HTR-8/SVneo (cell line): Measurements from ENCODE around the gene TRPM5.

ENCODE experiments used
- DNase-seq: peaks from one replicate; pipeline ENCODE4 v3.0.0; 2011; ENCODE audit warnings: low spot score, mixed read lengths; ENCODE audit not compliant: insufficient read length
- FAIRE-seq: peaks from 2 replicates; lab custom pipeline; 2011; peaks lifted over from hg19 to GRCh38; lab: Jason Lieb, UNC

The TRPM5 gene

DNA sequence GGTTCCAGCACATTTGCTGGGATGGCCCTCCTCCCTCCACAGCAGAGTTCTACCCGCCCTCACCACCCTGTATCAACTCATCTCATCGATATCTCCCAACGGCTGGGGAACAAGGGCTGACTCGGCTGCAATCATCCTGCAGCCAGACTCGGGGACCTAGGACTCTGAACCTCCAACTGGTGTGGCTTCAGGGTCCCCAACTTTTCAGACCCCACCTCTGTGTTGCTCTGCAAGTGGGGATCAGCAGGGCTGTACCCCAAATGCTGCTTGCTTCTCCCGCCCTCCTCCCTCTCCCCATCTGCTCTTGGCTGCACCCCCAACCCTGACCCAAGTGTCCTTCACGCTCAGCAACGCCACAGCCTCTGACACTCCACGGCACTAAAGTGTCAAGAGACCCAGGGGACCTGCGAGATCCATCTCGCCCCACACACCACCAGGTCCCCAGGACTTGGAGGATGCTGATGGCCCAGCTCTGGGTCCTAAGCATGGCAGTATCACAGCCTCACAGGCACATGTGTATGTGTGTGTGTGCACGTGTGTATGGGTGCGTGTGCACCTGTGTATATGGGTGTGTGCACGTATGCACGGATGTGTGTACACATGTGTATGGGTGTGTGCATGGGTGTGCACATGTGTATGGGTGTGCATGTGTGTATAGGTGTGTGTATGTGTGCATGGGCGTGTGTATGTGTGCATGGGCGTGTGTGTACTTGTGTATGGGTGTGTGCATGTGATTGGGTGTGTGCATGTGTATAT is 26.9 kb upstream of the TRPM5 start:
- DNase-seq (no peak), FAIRE-seq (no peak)

DNA sequence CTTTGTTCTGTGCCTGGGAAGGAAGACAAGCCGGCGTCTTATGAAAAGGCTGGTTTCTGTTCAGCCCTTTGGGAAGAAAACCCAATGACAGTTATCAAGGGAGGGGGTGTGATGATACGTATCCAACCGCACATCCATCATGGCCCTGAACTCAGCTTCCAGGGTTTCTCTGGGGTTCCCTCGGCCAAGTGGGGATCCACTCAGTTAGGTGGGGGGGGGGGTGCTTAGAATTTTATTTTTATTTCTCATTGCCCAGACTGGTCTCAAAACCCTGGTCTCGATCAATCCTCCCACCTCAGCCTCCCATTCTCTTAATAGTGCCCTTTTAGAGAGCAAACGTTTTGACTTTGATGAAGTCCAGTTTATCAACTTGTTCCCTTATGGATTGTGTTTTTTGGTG is 26.2 kb upstream of the TRPM5 start:
- FAIRE-seq (no peak), DNase-seq (no peak)

DNA sequence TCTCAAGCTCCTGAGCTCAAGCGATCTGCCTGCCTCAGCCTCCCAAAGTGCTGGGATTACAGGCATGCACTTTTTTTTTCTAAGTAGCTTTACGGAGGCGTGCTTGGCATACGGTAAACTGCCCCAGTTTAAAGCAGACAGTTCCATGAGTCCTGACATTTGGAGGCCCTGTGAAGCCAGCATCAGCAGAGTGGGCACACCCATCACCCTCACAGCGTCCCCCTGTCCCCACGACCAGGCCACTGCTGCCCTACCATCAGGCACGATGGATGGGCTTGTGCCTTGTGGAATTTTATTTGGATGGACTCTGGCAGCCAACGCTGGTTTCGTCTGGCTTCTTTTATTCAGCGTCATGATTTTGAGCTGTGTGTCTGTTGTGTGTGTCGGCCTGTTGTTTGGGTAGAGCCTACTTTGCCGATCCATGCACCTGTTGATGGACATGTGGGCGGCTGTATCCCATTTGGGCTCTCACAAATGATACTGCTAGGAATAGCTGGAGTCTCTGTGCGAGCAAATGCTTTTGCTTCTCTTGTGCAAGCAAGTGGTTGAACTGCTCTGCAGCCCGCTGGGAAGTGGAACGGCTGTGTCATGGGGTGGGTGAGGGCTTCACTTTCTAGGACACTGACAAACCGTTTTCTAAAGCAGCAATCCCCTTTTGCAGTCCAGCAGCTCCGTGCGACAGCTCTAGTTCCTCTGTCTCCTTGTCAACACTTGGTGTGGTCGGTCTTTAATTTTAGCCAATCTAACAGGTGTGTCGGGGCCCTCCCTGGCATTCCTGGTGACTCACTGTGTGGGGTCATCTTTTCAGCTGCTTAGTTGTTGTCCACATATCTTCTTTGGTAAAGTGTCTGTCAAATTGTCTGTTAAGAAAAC is 24.3 kb upstream of the TRPM5 start:
- FAIRE-seq (no peak), DNase-seq (no peak)

DNA sequence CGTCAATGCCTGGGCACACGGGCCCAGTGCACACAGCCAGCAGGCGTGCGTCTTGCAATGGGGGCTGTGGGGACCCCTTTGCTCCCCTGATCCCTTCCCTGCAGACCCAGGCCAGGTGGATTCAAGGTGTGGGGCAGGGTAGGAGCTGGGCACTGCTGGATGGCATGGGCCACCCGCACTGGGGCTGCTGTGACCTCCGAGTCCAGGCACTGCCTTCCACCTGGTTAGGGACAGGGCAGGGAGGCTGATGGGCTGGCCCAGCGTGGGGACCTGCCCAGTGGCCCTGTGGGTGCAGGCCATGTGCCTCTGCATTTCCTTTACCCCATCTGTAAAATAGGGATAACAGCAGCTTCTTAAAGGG is 23.4 kb upstream of the TRPM5 start:
- no peak for FAIRE-seq

DNA sequence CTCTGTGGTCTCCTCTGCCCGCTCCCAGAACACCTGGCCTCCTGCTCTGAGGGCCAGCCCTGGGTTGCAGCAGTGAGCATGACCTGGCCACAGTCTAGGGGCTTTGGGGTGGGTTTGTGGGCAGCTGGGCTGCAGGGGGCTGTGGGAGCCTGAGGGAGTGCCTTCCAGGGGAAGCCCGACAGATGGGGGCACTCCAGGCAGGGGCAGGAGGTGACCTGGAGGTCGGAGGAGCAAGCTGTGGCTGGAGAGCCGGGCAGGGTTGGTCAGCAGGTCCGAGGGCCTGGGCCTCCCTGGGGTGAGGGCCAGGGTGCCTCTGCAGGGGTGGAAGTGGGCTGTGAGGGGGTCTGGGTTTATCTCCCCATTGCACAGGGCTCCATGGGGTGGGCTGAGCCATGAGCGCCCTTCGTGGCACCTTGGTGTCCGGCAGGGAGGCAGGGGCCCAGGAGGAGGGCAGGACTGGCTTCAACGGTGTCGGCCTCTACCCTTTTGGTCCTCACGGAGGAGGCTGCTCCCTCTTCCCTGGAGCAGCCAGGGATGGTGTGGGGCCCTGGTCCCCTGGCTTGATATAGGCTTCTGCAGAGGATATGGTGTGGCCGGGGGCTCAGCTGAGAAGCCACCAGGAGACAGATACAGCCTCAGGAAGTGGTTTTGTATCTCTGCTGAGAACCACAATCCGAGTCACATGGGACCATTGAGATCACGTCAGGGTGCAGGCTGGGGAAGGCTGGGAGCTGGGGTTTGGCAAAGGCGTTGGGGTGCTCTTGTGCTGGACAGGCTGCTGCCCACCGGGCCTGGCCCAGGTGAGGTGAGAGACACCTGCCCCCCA is 22.8 kb upstream of the TRPM5 start:
- no peak for DNase-seq
- FAIRE-seq, result no peak

More for the DNA sequence above, 23.4 kb upstream of the TRPM5 start:
- no peak for DNase-seq

DNA sequence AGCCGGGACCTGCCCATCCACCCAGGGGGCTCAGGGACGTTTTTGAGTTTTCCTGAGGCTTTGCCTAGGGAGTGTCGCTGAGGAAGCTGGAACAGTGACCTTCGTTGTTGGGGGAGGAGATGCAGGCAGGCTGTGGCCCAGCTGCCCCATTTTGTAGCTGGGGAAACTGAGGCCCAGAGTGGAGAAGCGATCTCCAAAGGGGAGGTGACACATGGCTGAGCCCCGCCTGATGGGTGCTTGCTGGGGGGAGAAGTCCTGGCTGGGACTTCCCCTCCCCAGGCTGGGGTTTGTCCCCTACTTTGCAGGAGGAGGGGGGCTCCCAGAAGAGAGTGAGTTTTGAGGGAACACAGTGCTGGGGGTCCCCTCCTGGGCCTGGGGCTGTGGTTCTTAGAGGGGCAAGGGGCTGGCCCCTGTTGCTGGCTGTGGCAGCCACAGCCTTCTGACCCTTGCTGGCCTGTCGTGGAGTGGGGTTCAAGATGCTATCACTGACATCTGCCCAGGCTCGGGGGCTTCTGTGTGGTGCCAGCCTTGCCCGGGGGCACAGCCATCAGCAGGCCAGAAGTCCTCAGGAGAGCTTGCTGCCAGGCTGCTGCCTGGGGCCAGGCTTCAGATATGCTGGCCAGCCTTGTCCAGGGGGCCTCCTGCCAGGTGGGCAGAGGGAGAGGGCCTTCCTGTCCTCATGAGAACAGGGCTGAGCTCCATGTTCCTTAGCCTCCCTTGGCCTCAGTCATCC is 21.9 kb upstream of the TRPM5 start:
- no peak for FAIRE-seq
- no peak for DNase-seq

DNA sequence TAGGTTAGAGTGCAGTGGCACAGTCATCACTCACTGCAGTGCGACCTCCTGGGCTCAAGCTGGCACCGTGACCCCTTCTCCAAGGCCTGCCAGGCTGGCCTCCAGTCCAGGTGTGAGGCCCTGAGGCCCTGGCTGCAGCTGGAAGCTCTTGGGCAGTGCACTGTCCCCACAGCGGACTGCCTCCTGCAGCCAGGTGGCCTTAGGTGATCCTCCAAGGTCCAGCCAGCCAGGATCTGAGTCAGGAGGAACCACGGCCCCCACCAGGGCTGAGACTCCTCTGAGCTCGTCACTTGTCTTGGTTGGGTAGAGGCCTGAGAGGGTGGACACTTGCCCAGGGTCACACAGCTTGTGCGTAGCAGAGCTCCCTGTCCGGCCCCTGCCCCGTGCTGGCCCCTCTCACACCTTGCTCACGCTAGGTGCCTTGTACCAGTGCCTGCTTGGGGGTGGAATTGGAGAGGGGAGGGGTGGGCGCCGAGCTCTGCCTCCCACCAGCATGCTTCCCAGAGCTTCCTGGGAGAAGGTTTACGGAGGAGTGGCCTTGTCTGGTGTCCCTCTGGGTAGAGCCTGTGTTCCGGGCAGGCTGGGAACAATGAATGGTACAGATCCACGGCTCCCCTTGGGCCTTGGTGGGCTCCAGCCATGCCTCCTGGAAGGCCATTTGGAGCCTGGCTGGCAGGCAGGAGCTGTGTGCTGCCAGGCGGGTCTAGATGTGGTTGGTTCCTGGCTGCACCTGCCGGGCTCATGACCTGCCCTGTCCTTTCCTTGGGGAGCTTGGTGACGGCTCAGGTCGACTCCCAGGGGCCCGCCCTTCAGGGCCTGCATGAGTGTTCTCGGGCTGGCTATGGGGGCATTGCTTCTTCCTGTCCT is 21.1 kb upstream of the TRPM5 start:
- FAIRE-seq, result no peak
- no peak for DNase-seq

DNA sequence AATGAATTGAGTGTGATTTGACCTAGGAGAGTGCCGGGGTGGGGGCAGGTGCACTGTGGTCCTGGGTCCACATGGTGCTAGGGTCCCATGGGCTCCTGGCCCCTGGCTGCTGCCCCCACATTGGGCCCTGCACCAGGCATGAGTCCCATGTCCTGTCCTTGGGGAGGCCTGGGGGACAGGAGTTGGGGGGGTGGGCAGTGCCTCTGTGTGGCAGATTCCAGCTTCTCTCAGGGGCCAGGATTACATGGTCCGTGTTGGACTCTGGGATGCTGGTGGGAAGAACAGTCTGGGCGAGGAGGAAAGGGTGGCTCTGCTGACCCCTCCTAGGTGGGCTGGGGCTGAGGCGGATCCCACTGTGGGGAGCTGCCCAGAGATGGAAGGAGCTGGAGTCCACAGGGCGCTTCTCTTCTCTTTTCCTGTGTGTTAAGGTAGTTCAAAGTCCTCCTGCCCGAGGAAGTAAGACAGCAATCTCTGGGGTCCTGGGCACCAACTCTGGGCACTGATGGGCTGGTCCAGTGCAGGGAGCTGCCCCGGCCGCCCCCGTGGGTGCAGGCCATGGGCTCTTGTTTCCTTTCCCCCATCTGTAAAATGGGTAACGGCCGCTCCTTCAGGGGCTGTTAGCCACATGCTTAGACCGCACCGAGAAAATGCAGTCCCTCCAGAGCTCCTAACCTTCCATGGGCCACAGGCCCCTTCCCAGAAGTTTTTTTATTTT is 20.3 kb upstream of the TRPM5 start:
- FAIRE-seq (no peak), DNase-seq (no peak)

DNA sequence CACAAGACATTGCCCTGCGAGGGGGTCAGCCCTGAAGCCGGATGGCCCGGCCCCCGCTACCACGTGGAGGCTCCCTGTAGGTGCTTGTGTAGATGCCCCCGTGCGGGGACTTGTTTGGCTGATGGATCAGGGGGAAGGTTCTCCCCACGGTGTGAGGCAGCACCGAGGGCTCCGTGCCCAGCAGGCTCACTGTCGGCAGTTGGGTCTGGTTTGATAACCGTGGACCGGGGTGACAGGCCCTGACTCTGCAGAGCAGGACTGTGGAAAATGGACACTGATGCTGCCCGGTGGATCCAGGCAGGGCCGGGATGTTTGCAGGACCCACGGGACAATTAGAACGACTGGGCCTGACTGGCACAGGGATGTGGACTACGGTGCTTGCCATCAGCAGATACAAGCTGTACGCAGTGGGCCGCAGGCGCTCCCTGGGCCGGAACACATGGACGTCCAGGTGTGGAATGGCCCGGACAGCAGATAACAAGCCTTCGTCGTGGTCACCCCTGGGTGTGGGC is 19.5 kb upstream of the TRPM5 start:
- DNase-seq, result no peak
- FAIRE-seq, result no peak

DNA sequence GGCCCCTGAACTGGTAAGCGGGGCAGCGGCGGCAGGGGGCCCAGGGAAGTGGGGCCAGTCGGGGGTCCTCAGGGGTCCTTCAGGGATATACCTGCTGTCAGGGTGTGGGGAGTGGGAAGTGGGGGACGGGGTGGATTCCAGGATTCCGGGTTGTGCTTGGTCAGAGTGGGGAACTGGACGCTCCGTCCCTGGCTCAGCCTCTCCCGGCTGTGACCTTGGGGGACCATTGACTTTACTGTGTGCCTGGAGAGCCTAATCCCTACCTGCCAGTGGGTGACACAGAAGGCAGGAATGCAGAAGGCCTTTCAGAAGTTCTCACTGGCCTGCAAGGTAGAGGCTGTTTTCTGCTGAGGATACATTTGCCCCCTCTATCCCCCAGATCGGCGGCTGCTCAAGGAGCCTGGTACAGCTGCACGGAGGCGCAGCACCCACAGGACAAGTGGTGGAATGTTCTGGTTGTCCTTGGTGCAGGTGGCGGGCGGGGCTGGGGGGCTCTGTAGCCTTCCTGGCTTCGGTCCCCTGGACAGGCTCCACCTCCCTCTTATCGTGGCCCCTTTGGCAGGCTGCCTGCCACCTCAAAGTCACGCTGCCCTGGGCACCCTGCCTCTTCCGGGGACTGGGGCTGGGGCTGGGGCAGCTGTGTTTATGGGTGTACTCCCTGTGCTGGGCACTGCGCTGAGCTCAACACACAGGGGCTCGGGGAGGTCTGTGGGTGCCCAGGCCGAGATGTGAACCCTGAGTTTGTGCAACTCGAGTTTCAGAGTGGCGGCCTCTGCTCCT is 18.9 kb upstream of the TRPM5 start:
- DNase-seq, result no peak
- FAIRE-seq, result no peak

DNA sequence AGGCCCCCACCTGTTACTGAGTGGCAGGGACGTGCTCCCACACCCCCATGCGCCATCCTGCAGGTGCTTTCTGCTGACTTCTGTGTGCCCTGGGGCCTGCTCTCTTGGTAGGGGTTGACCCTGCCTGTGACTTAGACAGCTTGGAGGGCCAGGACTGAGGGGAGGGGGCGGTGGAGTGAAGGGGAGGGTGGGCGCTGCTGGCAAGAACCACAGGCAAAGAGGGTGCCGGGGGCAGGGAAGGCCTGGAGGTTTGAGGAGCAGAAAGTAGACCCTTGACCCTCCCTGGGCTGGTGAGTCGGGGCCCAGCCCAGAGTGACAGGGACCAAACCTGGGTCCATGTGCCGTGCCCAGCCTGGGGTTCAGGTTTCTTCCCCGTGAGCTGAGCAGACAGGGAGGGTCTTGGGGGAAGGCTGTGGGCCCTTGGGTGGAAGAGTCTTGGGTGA is 18.2 kb upstream of the TRPM5 start:
- no peak for FAIRE-seq
- no peak for DNase-seq

DNA sequence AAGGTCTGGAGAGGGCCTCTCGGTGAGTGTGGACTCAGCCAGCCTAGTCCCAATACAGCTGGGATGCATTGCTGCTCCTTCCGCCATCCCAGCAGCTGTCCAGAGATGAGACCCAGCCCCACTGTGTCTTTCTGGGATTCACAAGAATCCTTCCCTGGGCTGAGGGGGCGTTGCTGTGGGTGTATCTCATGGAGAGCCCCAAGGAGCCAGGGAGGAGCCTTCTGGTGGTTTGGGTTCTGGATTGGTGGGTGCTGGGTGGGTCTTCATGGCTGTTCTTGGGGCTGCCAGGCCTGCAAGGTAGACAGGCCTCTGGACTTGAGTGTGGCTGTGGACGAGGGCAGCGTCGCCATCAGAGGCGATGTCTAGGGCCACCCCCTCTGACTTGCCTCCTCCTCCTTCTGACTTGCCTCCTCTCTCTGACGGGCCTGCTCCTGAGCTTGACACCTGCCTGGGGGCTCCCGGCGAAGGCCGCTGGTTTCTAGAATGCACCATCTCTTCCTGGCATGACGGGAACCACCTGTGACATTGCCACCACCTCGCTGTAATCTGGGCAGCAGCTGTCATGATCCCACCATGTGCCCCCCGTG is 17.7 kb upstream of the TRPM5 start:
- FAIRE-seq (no peak), DNase-seq (no peak)

DNA sequence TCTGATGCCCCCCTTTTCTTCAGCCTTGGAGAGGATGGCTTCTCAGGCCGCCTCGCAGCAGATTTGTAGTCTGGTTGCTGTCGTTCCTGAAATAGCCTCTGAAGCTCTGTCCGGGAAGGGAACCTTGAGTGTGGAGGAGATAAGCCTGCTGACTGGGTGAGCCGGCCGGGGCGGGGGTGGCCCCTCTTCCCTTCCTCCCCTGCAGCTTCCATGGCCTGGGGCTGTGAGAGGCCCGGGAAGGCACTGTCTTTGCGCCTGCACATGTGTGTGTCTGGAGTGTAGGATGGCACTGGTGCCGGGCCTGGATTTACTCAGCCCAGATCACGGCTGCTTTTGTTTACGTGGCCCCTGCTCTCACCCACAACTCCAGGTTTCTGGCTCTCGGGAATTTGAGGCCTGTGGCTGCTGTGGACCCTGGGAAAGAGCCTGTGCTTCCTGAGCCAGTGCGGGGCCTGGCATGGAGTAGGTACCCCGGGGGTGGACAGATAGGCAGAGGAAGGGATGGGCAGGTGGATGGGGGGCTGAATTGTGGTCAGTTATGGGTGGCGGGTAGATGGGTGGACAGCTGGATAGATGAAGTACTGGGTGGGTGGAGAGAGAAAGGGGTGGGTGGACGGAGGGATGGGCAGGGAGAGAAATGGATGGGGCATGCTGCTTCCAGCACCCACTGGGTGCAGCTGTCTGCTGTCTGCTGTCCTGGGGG is 17.1 kb upstream of the TRPM5 start:
- FAIRE-seq, result no peak

DNA sequence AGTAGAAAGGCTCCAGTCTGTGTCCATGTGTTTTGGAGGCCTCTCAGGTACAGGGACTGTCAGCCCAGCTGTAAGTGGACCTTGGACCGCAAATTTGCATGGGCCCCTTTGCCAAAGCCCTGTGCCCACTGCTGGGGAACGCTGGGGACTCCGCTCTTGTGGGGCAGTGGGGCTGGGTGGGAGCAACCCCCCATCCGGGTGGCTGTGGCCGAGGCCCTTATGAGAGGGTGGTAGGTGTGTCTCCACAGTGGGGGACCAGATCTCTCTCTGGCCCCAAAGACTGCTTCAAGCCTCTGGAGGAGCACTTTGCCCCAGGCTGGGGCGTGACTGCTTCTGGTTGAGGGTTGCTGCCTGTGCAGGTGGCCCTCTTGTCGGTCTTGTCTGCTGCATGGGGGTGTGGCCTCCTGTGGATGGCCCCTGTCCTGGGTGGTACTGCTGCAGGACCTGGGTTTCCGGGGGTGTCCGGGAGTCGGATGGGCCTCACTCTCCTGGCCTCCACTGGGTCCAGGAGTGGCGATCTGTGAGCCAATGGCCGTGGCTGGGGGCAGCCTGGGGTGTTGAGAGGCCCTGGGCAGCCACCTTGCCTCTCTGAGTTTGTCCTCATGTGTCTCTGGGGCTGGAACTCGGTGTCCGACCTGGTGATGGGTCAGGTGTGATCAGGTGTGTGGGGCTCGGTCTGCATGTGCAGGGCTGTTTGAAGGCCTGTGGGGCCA is 16.4 kb upstream of the TRPM5 start:
- DNase-seq, result no peak
- no peak for FAIRE-seq

More for the DNA sequence above, 17.1 kb upstream of the TRPM5 start:
- no peak for DNase-seq

DNA sequence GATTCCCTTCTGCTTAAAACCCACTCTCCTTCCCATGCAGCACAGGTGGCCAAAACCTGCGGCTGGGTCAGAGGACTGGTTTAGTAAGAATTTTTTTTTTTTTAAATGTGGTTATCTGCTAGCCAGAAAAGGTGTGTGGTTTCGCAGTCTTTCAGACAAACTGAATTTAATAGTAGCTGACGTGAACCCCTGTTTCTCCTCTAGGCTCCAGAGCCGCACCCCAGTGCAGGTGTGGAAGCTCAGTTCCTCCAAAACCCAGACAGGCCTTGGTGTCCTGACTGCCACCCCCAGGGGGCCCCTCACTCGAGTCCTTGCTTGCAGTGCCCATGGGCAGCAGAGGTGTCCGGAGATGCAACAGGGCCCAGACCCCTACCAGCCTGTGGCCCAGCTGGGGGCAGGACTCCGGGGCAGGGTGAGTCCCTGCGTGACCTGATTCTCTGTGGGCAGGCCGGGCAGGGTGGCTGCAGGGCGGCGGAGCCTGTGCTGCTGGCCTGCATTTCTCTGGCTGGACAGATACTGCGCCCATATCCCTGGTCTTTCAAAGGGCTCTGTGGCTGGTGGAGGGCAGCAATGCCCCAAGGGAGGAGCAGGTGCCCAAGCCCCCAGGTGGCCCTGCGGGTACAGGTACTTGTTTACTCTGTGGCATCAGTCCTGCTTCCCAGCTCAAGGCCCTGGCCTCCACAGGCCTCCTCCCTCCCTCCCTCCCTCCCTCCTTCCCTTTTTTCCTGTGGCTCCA is 15.7 kb upstream of the TRPM5 start:
- DNase-seq (no peak), FAIRE-seq (no peak)
